ENCODE results near the gene MEIS1. TPM values are rescaled to one million over a fixed set of nuclear protein-coding genes. Genes with fewer than 3 reads are reported as not detected.

MEIS1 gene
- total and polyA plus RNA-seq, 2 experiments from 2014 or later, result 0.16 to 0.28 TPM

- TF ChIP-seq ETS1 (IDR thresholded peaks at IDR 0.05) (no peak), NANOG (IDR thresholded peaks at IDR 0.05; ENCODE audit: borderline replicate concordance) (no peak), ZNF114 (CRISPR knock-in tag; IDR thresholded peaks at IDR 0.05) (no peak)
- Histone ChIP-seq H3K9me2 (ENCODE audit: insufficient read depth) (no peaks in the 10 kb centered on the region), H3K4me1 (ENCODE audit: insufficient read depth) (no peaks in the 10 kb centered on the region), H3K27ac (ENCODE audit: low read depth) (no peak overlapping the region), H2AFZ (no peak overlapping the region), H4K20me1 (replicated peaks; ENCODE audit: insufficient read depth) (no peaks in the 10 kb centered on the region), H3K4me3 (no peak overlapping the region), H3F3A (replicated peaks; ENCODE audit: low read depth) (no peaks in the 10 kb centered on the region), H3K36me3 (ENCODE audit: insufficient read depth) (no peaks in the 10 kb centered on the region), H3K79me2 (replicated peaks; ENCODE audit: insufficient read depth) (no peaks in the 10 kb centered on the region), H3K4me2 (no peak overlapping the region), H3K27me3 (ENCODE audit: insufficient read depth) (no peaks in the 10 kb centered on the region)
- ATAC-seq, result no peak
- H3K9me3 Mint-ChIP-seq, result no peaks in the 10 kb centered on the region
- no peak overlapping the region for H3K27ac Mint-ChIP-seq
- H3K27me3 Mint-ChIP-seq (ENCODE audit: insufficient read depth, low read depth, poor library complexity), result no peaks in the 10 kb centered on the region
- peaks cover 2% of the 10 kb centered on the region; the same call in 1 of the 3 replicates for H3K4me1 Mint-ChIP-seq
- no peak overlapping the region for H3K4me3 Mint-ChIP-seq
- DNase-seq (ENCODE audit: low spot score), result no peak
- H3K36me3 Mint-ChIP-seq (ENCODE audit: low read depth), result no peaks in the 10 kb centered on the region
Measured at GRCh38 chr2:66462501-66462825, 27.5 kb downstream of the MEIS1 start.

- H3K4me1 Mint-ChIP-seq, result peaks cover 6% of the 10 kb centered on the region; the same call in 1 of the 3 replicates
- H3K27me3 Mint-ChIP-seq (ENCODE audit: insufficient read depth, low read depth, poor library complexity), result no peaks in the 10 kb centered on the region
- H3K4me3 Mint-ChIP-seq, result no peak overlapping the region
- no peaks in the 10 kb centered on the region for H3K36me3 Mint-ChIP-seq (ENCODE audit: low read depth)
- ATAC-seq (no peak), DNase-seq (ENCODE audit: low spot score) (no peak)
- H3K4me3 ChIP-seq, result no peak overlapping the region
- no peak overlapping the region for H3K27ac ChIP-seq (ENCODE audit: low read depth)
- H4K20me1 ChIP-seq (replicated peaks; ENCODE audit: insufficient read depth), result no peaks in the 10 kb centered on the region
- no peaks in the 10 kb centered on the region for H3F3A ChIP-seq (replicated peaks; ENCODE audit: low read depth)
- no peak overlapping the region for H3K27ac Mint-ChIP-seq
- H2AFZ ChIP-seq, result no peak overlapping the region
- no peaks in the 10 kb centered on the region for H3K27me3 ChIP-seq (ENCODE audit: insufficient read depth)
- no peaks in the 10 kb centered on the region for H3K4me1 ChIP-seq (ENCODE audit: insufficient read depth)
- no peaks in the 10 kb centered on the region for H3K9me3 Mint-ChIP-seq
- no peaks in the 10 kb centered on the region for H3K36me3 ChIP-seq (ENCODE audit: insufficient read depth)
- H3K4me2 ChIP-seq, result no peak overlapping the region
- no peaks in the 10 kb centered on the region for H3K9me2 ChIP-seq (ENCODE audit: insufficient read depth)
- no peaks in the 10 kb centered on the region for H3K79me2 ChIP-seq (replicated peaks; ENCODE audit: insufficient read depth)
- TF ChIP-seq NANOG (IDR thresholded peaks at IDR 0.05; ENCODE audit: borderline replicate concordance) (no peak), ZNF114 (CRISPR knock-in tag; IDR thresholded peaks at IDR 0.05) (no peak), ZNF462 (CRISPR knock-in tag; IDR thresholded peaks at IDR 0.05) (no peak), REST (IDR thresholded peaks at IDR 0.05; ENCODE audit: unreplicated experiment) (no peak), JUNB (IDR thresholded peaks at IDR 0.05; ENCODE audit: unreplicated experiment) (no peak), STAT1 (IDR thresholded peaks at IDR 0.05; ENCODE audit: unreplicated experiment) (no peak), CTCF (conservative IDR thresholded peaks at IDR 0.05; ENCODE audit: low read depth in 2 of 2) (no peak), ZNF331 (CRISPR knock-in tag; IDR thresholded peaks at IDR 0.05; ENCODE audit: low read depth) (no peak)
Measured at GRCh38 chr2:66463206-66463755, 28.4 kb downstream of the MEIS1 start.
